ENCODE measurements around the gene SLC22A23. TPM values are rescaled to one million over a fixed set of nuclear protein-coding genes. Genes with fewer than 3 reads are reported as not detected.

The SLC22A23 gene
- total and polyA plus RNA-seq, 2 of the 4 experiments (the other 2 are of a cell fraction), result 0.72 to 1.6 TPM

DNA sequence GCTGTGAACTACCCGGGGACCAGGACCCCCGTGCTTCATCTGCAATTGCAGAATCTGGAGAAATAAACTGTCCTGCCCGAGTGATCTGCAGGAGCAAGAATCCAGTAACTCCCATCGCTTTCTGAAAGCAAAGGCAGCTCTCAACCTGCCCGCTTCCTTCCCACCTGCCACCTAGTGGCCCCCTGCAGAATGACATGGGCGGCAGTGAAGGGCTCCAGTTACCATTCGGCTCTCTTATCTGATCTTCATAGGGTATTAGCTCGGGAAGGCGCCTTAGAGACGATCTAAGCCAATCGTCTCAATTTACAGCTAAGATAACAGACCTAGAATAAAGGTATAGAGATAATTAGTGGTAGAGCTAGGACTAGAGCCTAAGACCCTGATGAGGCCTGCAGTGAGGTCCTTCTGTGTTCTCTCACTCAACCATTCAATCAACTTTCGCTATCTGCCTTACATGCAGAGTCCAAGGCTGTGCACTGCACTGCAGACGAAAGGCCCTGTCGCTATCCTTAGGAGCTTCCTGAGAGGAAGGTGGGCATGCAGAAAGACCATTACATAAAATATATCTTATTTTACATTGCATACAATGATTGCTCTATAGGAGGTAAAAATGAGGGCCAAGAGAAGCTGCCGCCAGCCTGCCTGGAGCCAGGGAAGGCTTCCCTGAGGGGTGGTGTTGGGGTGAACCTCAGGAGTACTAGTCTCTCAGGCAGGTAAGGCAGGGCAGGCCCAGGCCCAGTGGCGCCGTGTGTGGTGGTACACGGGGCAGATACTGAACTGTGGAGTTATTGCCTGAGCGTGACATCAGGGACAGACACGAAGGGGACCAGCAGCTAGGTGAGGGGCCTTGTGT lies 205.2 kb downstream of the SLC22A23 start:
- Histone ChIP-seq H4K8ac (ENCODE audit: low read depth in 2 of 2, low read length in 2 of 2) (peak overlapping the region in 1 of 2 experiments; percentile 74; a peak in 3 of 4 replicates), H3K36me3 (ENCODE audit: control insufficient read depth, insufficient read depth, low read length) (no peaks in the 10 kb centered on the region), H4K91ac (ENCODE audit: insufficient read depth, low read depth, low read length) (peak overlapping the region; percentile 53), H2BK15ac (ENCODE audit: low read depth, low read length) (no peak overlapping the region), H3K27ac (ENCODE audit: insufficient read depth, low read length) (no peak overlapping the region), H2AK9ac (replicated peaks; ENCODE audit: low read depth, low read length, poor library complexity) (peak overlapping the region; percentile 76), H3K18ac (ENCODE audit: low read depth, low read length) (no peak overlapping the region), H3K4ac (ENCODE audit: low read depth, low read length) (peak overlapping the region; percentile 26), H3K9me1 (ENCODE audit: insufficient read depth, low read length) (peaks cover 10% of the 10 kb centered on the region), H2BK120ac (ENCODE audit: low read depth, low read length) (0 out of 2 replicates have a peak overlapping the region, but pooled peaks have one; percentile 53), H3K56ac (ENCODE audit: extremely low read depth, insufficient read depth, low read length) (no peak overlapping the region), H3K9me3 (ENCODE audit: control insufficient read depth, insufficient read depth, low read length) (no peaks in the 10 kb centered on the region), H3K23ac (ENCODE audit: low read depth, low read length) (peak overlapping the region; percentile 41; the same call in 1 of the 2 replicates), H3K4me3 (ENCODE audit: insufficient read depth, low read depth, low read length) (no peak overlapping the region), H4K20me1 (ENCODE audit: insufficient read depth, low read length) (no peaks in the 10 kb centered on the region), H2AK5ac (ENCODE audit: low read depth, low read length) (no peak overlapping the region), H3K4me1 (ENCODE audit: control insufficient read depth, insufficient read depth, low read length) (peaks cover 13% of the 10 kb centered on the region), H3K4me2 (ENCODE audit: low read depth, low read length) (no peak overlapping the region), H3K27me3 (ENCODE audit: control insufficient read depth, insufficient read depth, low read length) (peaks cover 1% of the 10 kb centered on the region; the same call in 1 of the 2 replicates), H3K79me1 (ENCODE audit: low read depth in 1 of 2, low read length in 2 of 2) (no peaks in the 10 kb centered on the region), H3K14ac (replicated peaks; ENCODE audit: low read depth, low read length) (no peak overlapping the region), H2BK20ac (ENCODE audit: low read depth, low read length) (peak overlapping the region; percentile 23), H3K9ac (ENCODE audit: low read depth, low read length) (no peak overlapping the region), H2BK5ac (ENCODE audit: low read depth, low read length, poor library complexity, severe bottlenecking) (no peak overlapping the region), H2AFZ (replicated peaks; ENCODE audit: low read length, poor library complexity) (peak overlapping the region; percentile 88), H4K5ac (ENCODE audit: low read depth, low read length) (peak overlapping the region; percentile 45; the same call in 1 of the 2 replicates)
- intact Hi-C loops (cut with micrococcal nuclease) (loop anchor here (1.0 kb wide), 2 partner anchors 94 to 125 kb away; partner anchors contain the start of gene TUBB2A), dilution Hi-C loops (cut with HindIII; ENCODE audit: low sequenced_read_pairs, unreplicated experiment) (no loop called here), in situ Hi-C loops (cut with MboI; ENCODE audit: low sequenced_read_pairs) (loop anchor here (5.0 to 10.0 kb wide), 2 partner anchors 124 to 257 kb away; partner anchors contain the start of gene NQO2)
- DNase-seq (peak; percentile 80), ATAC-seq (ENCODE audit: low read depth) (peak; percentile 82)
- BruUV-seq (replicated peaks), result no TSS peak
- 4% methylated on average over 4 of the region's 20 CpGs; no CpG with 5 or more reads in 1 of the 2 experiments for WGBS, 2 experiments (ENCODE audit: extremely low coverage in 2 of 2, insufficient read length in 1 of 2)
- CTCF ChIA-PET, result interaction anchor here (0.6 to 2.4 kb wide), 9 partner anchors 9 to 484 kb away, joined by 3 to 11 read pairs (median 3); partner anchors contain the start of gene TUBB2A
- POLR2A ChIA-PET (ENCODE audit: unreplicated experiment), result no interaction called here
- no peak for TF ChIP-seq CEBPB (IDR thresholded peaks at IDR 0.05; ENCODE audit: low read depth, low read length)
- TF ChIP-seq RAD21 (IDR thresholded peaks at IDR 0.05; ENCODE audit: low read length), result peak; percentile 93
- no peak for TF ChIP-seq RCOR1 (IDR thresholded peaks at IDR 0.05; ENCODE audit: insufficient replicate concordance, low read length)
- TF ChIP-seq MAFK (IDR thresholded peaks at IDR 0.05; ENCODE audit: low read depth, low read length), result no peak
- TF ChIP-seq, protein P1, sequence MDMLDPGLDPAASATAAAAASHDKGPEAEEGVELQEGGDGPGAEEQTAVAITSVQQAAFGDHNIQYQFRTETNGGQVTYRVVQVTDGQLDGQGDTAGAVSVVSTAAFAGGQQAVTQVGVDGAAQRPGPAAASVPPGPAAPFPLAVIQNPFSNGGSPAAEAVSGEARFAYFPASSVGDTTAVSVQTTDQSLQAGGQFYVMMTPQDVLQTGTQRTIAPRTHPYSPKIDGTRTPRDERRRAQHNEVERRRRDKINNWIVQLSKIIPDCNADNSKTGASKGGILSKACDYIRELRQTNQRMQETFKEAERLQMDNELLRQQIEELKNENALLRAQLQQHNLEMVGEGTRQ (IDR thresholded peaks at IDR 0.05; ENCODE audit: low read depth, low read length), result no peak
- TF ChIP-seq CHD1 (IDR thresholded peaks at IDR 0.05; ENCODE audit: low read depth, low read length), result no peak
- no peak for TF ChIP-seq RFX5 (IDR thresholded peaks at IDR 0.05; ENCODE audit: low read depth, low read length)
- no peak for TF ChIP-seq NFE2L2 (IDR thresholded peaks at IDR 0.05; ENCODE audit: low read depth, low read length)
- TF ChIP-seq, protein P2, sequence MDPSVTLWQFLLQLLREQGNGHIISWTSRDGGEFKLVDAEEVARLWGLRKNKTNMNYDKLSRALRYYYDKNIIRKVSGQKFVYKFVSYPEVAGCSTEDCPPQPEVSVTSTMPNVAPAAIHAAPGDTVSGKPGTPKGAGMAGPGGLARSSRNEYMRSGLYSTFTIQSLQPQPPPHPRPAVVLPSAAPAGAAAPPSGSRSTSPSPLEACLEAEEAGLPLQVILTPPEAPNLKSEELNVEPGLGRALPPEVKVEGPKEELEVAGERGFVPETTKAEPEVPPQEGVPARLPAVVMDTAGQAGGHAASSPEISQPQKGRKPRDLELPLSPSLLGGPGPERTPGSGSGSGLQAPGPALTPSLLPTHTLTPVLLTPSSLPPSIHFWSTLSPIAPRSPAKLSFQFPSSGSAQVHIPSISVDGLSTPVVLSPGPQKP (IDR thresholded peaks at IDR 0.05; ENCODE audit: borderline replicate concordance, low read depth, low read length), result no peak
- no peak for TF ChIP-seq POLR2A (IDR thresholded peaks at IDR 0.05; ENCODE audit: low read depth, low read length)
- no peak for TF ChIP-seq FOS (IDR thresholded peaks at IDR 0.05; ENCODE audit: low read depth, low read length)
- no peak for TF ChIP-seq BHLHE40 (IDR thresholded peaks at IDR 0.05; ENCODE audit: low read depth, low read length)
- TF ChIP-seq, protein P3, sequence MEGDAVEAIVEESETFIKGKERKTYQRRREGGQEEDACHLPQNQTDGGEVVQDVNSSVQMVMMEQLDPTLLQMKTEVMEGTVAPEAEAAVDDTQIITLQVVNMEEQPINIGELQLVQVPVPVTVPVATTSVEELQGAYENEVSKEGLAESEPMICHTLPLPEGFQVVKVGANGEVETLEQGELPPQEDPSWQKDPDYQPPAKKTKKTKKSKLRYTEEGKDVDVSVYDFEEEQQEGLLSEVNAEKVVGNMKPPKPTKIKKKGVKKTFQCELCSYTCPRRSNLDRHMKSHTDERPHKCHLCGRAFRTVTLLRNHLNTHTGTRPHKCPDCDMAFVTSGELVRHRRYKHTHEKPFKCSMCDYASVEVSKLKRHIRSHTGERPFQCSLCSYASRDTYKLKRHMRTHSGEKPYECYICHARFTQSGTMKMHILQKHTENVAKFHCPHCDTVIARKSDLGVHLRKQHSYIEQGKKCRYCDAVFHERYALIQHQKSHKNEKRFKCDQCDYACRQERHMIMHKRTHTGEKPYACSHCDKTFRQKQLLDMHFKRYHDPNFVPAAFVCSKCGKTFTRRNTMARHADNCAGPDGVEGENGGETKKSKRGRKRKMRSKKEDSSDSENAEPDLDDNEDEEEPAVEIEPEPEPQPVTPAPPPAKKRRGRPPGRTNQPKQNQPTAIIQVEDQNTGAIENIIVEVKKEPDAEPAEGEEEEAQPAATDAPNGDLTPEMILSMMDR (conservative IDR thresholded peaks at IDR 0.05; ENCODE audit: low read depth, low read length), result peak; percentile 97
- no peak for TF ChIP-seq MAZ (IDR thresholded peaks at IDR 0.05; ENCODE audit: borderline replicate concordance, low read depth, low read length)
